Endothelial cell of umbilical vein (primary cell): ENCODE measurements around the gene COL15A1. TPM values are rescaled to one million over a fixed set of nuclear protein-coding genes. Genes with fewer than 3 reads are reported as not detected.

Experiments
- BruUV-seq: library from RNA; stranded (reverse); fragments of 400-500 nt; replicated peaks from 2 replicates; lab custom pipeline; 2021; lab: Mats Ljungman, UMichigan
- CTCF ChIA-PET: fragments of 300-600, 350-600 bp; sonication (Branson Sonifier 250); formaldehyde crosslinking; loops from one replicate; lab custom pipeline; 2021; ENCODE audit warnings: antibody characterized with exemption, inconsistent platforms; lab: Charles Lee
- POLR2A ChIA-PET: fragments of 300-600, 350-600 bp; sonication (Branson Sonifier 250); formaldehyde crosslinking; loops from one replicate; lab custom pipeline; 2021; ENCODE audit warnings: antibody characterized with exemption, inconsistent platforms; lab: Charles Lee
- DNase-seq: peaks from one replicate; pipeline ENCODE4 v3.0.0-alpha.2; 2011; ENCODE audit warnings: low read depth, low spot score
- FAIRE-seq: peaks from 2 replicates; lab custom pipeline; 2011; peaks lifted over from hg19 to GRCh38; lab: Jason Lieb, UNC
- H2AFZ ChIP-seq: 2 replicates; pipeline ENCODE4 v1.6.0; 2012; ENCODE audit warnings: low read depth, low read length, control low read depth, inconsistent platforms
- H3K27ac ChIP-seq: 2 replicates; pipeline ENCODE4 v1.5.1; 2011; ENCODE audit warnings: low read depth, mild to moderate bottlenecking, control low read depth, low read length, moderate library complexity; ENCODE audit not compliant: insufficient read depth
- H3K27me3 ChIP-seq, 2 experiments: 2 replicates each; pipeline versions ENCODE4 v1.6.0 to v1.6.1; 2011; ENCODE audit warnings: low read length in 2 of 2, mixed read lengths in 1 of 2; ENCODE audit not compliant: control insufficient read depth in 2 of 2, insufficient read depth in 2 of 2
- H3K36me3 ChIP-seq, 2 experiments: 2 replicates in 1 of 2; 3 replicates in 1 of 2; pipeline ENCODE4 v1.5.1; 2011; ENCODE audit warnings: low read length in 2 of 2, mild to moderate bottlenecking in 1 of 2, moderate library complexity in 1 of 2; ENCODE audit not compliant: control insufficient read depth in 2 of 2, insufficient read depth in 2 of 2; ENCODE audit errors: extremely low read depth in 1 of 2
- H3K4me1 ChIP-seq: 3 replicates; pipeline ENCODE4 v1.5.1; 2011; ENCODE audit warnings: mild to moderate bottlenecking, low read length; ENCODE audit not compliant: control insufficient read depth, insufficient read depth; ENCODE audit errors: extremely low read depth
- H3K4me2 ChIP-seq: 2 replicates; pipeline ENCODE4 v1.6.1; 2011; ENCODE audit warnings: low read length, control low read depth, mixed read lengths; ENCODE audit not compliant: insufficient read depth
- H3K4me3 ChIP-seq, 3 experiments: fragments of 200-600 bp in 1 of 3; sonication (generic), shearing (Covaris generic) in 1 of 3; replicated peaks in 1 of 3; 2 replicates each; pipeline ENCODE4 v1.5.1; 2011 to 2016; ENCODE audit warnings: control low read depth in 3 of 3, low read length in 3 of 3, mild to moderate bottlenecking in 2 of 3, inconsistent platforms in 1 of 3, low read depth in 1 of 3, moderate library complexity in 1 of 3; ENCODE audit not compliant: insufficient read depth in 1 of 3
- H3K79me2 ChIP-seq: 2 replicates; pipeline ENCODE4 v1.6.0; 2012; ENCODE audit warnings: low read length, inconsistent platforms; ENCODE audit not compliant: control insufficient read depth, insufficient read depth
- H3K9ac ChIP-seq: replicated peaks from 2 replicates; pipeline ENCODE3; 2011; ENCODE audit warnings: low read length, control low read depth; ENCODE audit not compliant: insufficient read depth; ENCODE audit errors: extremely low read depth
- H3K9me1 ChIP-seq: replicated peaks from 3 replicates; pipeline ENCODE4 v1.6.0; 2011; ENCODE audit warnings: mild to moderate bottlenecking, low read length; ENCODE audit not compliant: control insufficient read depth, insufficient read depth; ENCODE audit errors: extremely low read depth
- H3K9me3 ChIP-seq: replicated peaks from 2 replicates; pipeline ENCODE4 v1.5.1; 2012; ENCODE audit warnings: low read length, inconsistent platforms; ENCODE audit not compliant: control insufficient read depth, insufficient read depth
- H4K20me1 ChIP-seq: replicated peaks from 2 replicates; pipeline ENCODE3; 2011; ENCODE audit warnings: mild to moderate bottlenecking, low read length; ENCODE audit not compliant: control insufficient read depth, insufficient read depth; ENCODE audit errors: extremely low read depth
- CTCF ChIP-seq, 2 donors: IDR thresholded peaks; 1 replicate in 1 of 2; 2 replicates in 1 of 2; pipeline ENCODE4 v1.5.1; 2011; ENCODE audit warnings: low read length in 2 of 2, mild to moderate bottlenecking in 2 of 2, moderate library complexity in 2 of 2, control low read depth in 1 of 2, inconsistent platforms in 1 of 2, low read depth in 1 of 2; ENCODE audit not compliant: insufficient read depth in 1 of 2; ENCODE audit errors: extremely low read depth in 1 of 2
- EZH2 ChIP-seq: IDR thresholded peaks from 2 replicates; pipeline ENCODE4 v1.6.1; 2012; ENCODE audit warnings: borderline replicate concordance, low read depth, mild to moderate bottlenecking, moderate library complexity, low read length, inconsistent platforms; ENCODE audit not compliant: severe bottlenecking
- FOS ChIP-seq: IDR thresholded peaks from 2 replicates; pipeline ENCODE4 v1.6.1; 2011; ENCODE audit warnings: mild to moderate bottlenecking, low read length, moderate library complexity, borderline replicate concordance; ENCODE audit not compliant: insufficient read depth
- GATA2 ChIP-seq: IDR thresholded peaks from 2 replicates; pipeline ENCODE4 v1.7.0; 2011; ENCODE audit warnings: low read depth, mild to moderate bottlenecking, moderate library complexity, mixed read lengths, low read length; ENCODE audit not compliant: insufficient read length, insufficient read depth
- JUN ChIP-seq: IDR thresholded peaks from 2 replicates; pipeline ENCODE4 v1.6.1; 2011; ENCODE audit warnings: borderline replicate concordance, low read depth; ENCODE audit not compliant: insufficient read length, insufficient read depth
- MAX ChIP-seq: IDR thresholded peaks from 2 replicates; pipeline ENCODE4 v1.6.1; 2011; ENCODE audit not compliant: insufficient read depth, insufficient read length
- MYC ChIP-seq: IDR thresholded peaks from one replicate; pipeline ENCODE4 v1.6.1; 2011; ENCODE audit warnings: mild to moderate bottlenecking, low read depth, low read length
- POLR2A ChIP-seq: IDR thresholded peaks from 2 replicates; pipeline ENCODE4 v1.6.1; 2012; ENCODE audit warnings: low read depth, mild to moderate bottlenecking, control low read depth, low read length
- POLR2AphosphoS5 ChIP-seq: IDR thresholded peaks from 2 replicates; pipeline ENCODE4 v1.6.1; 2012; ENCODE audit warnings: low read depth, mild to moderate bottlenecking, control low read depth, low read length, moderate library complexity; ENCODE audit not compliant: insufficient read depth
- dilution Hi-C: fragments of 300-500 bp; cut with MboI; formaldehyde crosslinking; loops from one replicate; pipeline ENCODE4 v1.15.0; 2019; ENCODE audit warnings: low sequenced_read_pairs; ENCODE audit not compliant: extremely low pct_ligation_motif_present
- intact Hi-C: fragments of 100-400 bp; cut with micrococcal nuclease; formaldehyde crosslinking; loops from one replicate; pipeline ENCODE4 v1.10.0; 2022
- polyA plus RNA-seq, 4 experiments: library from polyadenylated mRNA; depleted of rRNA in 3 of 4; stranded (reverse) in 3 of 4; unstranded in 1 of 4; fragments of >200 nt; gene quantifications; 2 replicates each; pipeline versions ENCODE4 v1.2.1 to v1.2.3, GENCODE V29; 2011 to 2012; ENCODE audit warnings: missing spikeins in 1 of 4
- total RNA-seq: library from RNA; stranded (reverse); gene quantifications from 2 replicates; pipeline ENCODE4 v1.2.3, GENCODE V29; 2021

COL15A1 gene
- total and polyA plus RNA-seq, 2 donors (not counting 3 experiments of a cell fraction or from before 2014, with no cell fraction given): not detected

GRCh38 chr9:98950262-98950661, 6.6 kb downstream of the COL15A1 start:
- Histone ChIP-seq H3K9me3 (no peaks in the 10 kb centered on the region), H2AFZ (no peak overlapping the region), H3K4me1 (no peaks in the 10 kb centered on the region), H3K27ac (no peak overlapping the region), H4K20me1 (no peaks in the 10 kb centered on the region), H3K36me3 (no peaks in the 10 kb centered on the region), H3K9ac (no peak overlapping the region), H3K9me1 (no peaks in the 10 kb centered on the region), H3K79me2 (no peaks in the 10 kb centered on the region), H3K4me3 (no peak overlapping the region), H3K4me2 (no peak overlapping the region), H3K27me3 (peaks cover 3 to 11% of the 10 kb centered on the region in 2 experiments)
- ChIA-PET POLR2A (no interaction called here), CTCF (no interaction called here)
- no TSS peak for BruUV-seq
- DNase-seq (no peak), FAIRE-seq (no peak)
- intact Hi-C loops: no loop called here
- TF ChIP-seq POLR2AphosphoS5 (no peak), POLR2A (no peak), FOS (no peak), JUN (no peak), EZH2 (no peak), GATA2 (no peak), MAX (no peak), CTCF (IDR thresholded peaks at IDR 0.05; ENCODE audit: extremely low read depth in 1 of 2, insufficient read depth in 1 of 2, low read depth in 1 of 2, low read length in 2 of 2) (no peak), MYC (no peak)
- dilution Hi-C loops: no loop called here
